ENCODE data around the gene VWA7. TPM values are rescaled to one million over a fixed set of nuclear protein-coding genes. Genes with fewer than 3 reads are reported as not detected.
"Not testable (repeated sequence)": the region's sequence is repeated elsewhere in the genome, so short reads cannot be mapped to it uniquely, and the experiment has no call there.

VWA7 gene
- total and polyA plus RNA-seq, 5 experiments from 2014 or later = 0.34 to 0.52 (median 0.47) TPM; not detected in 2

DNA sequence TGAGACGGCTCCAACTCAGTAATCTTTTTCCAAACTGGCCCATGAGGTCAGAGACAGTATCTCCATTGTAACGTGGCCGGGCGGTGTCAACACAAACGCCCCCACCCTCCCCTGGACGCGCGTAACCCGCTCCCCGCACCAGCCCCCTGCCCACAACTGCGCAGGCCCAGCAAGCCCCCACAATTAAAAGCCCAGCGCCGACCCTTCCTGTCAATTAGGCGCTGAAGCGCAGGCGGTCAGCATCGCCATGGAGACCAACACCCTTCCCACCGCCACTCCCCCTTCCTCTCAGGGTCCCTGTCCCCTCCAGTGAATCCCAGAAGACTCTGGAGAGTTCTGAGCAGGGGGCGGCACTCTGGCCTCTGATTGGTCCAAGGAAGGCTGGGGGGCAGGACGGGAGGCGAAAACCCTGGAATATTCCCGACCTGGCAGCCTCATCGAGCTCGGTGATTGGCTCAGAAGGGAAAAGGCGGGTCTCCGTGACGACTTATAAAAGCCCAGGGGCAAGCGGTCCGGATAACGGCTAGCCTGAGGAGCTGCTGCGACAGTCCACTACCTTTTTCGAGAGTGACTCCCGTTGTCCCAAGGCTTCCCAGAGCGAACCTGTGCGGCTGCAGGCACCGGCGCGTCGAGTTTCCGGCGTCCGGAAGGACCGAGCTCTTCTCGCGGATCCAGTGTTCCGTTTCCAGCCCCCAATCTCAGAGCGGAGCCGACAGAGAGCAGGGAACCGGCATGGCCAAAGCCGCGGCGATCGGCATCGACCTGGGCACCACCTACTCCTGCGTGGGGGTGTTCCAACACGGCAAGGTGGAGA is 38.1 kb upstream of the VWA7 start, which contains the start of the genes HSPA1A and HSPA1L:
HSPA1A (plus strand) TSS at position 519 of the 814 bp plus-strand sequence; CDS start at position 733, 214 bp downstream.
HSPA1L (minus strand) TSS at position 259 of the 814 bp plus-strand sequence. CDS start 3,311 bp downstream, outside the sequence.
- no peaks in the 10 kb centered on the region for H3K9me3 Mint-ChIP-seq
- peak within 1 kb of the TSS; percentile 90 to 95 (median 92) for H3K4me3 Mint-ChIP-seq
- peaks cover 7 to 42% (median 28%) of the 10 kb centered on the region in 4 donors for H3K4me1 Mint-ChIP-seq
- DNase-seq (peak in 6 of 10 donors; percentile 23 to 68 (median 44)), ATAC-seq (peak; percentile 17 to 39)
- peaks cover 0 to 10% (median 8%) of the 10 kb centered on the region in 3 donors for H3K36me3 Mint-ChIP-seq
- POLR2A ChIA-PET = interaction anchor here (0.7 to 2.1 kb wide), 10 partner anchors 9 to 163 kb away, joined by 3 to 15 read pairs (median 5); partner anchors contain the start of genes BAG6, HSPA1B and LSM2
- no peaks in the 10 kb centered on the region for H3K27me3 Mint-ChIP-seq
- H3K27ac Mint-ChIP-seq = peak within 1 kb of the TSS; percentile 79 to 95 (median 90)

DNA sequence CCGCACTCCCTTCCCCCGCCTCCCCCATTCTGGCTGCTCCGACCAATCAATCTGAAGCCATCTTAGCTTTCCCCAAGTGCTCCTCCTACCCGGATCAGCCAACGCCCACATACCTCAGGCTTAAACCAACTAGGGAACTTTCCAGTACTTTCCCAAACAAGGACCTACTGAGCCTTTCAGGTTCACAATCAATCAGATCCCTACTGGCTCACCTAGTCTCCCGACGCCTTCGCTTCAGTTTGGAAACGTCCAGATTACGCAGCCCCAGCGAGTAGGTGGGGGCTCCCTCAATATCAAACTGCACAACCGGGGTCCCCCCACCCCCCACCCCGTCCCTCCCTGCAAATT is 37.5 kb upstream of the VWA7 start:
- H3K4me3 Mint-ChIP-seq = peak overlapping the region; percentile 90 to 95 (median 92)
- no peaks in the 10 kb centered on the region for H3K9me3 Mint-ChIP-seq
- peak overlapping the region; percentile 79 to 95 (median 90) for H3K27ac Mint-ChIP-seq
- peak; percentile 51 to 56 for ATAC-seq
- H3K4me1 Mint-ChIP-seq = peaks cover 5 to 38% (median 27%) of the 10 kb centered on the region in 4 donors
- no peaks in the 10 kb centered on the region for H3K27me3 Mint-ChIP-seq
- POLR2A ChIA-PET = interaction anchor here (0.7 to 2.1 kb wide), 12 partner anchors 8 to 162 kb away, joined by 3 to 15 read pairs (median 5); partner anchors contain the start of genes BAG6, DDAH2, HSPA1B and LSM2
- peaks cover 0 to 14% (median 13%) of the 10 kb centered on the region in 3 donors for H3K36me3 Mint-ChIP-seq
- peak; percentile 24 to 73 (median 52) for DNase-seq

GRCh38 chr6:31813465-31813849 is 36.3 kb upstream of the VWA7 start:
- Mint-ChIP-seq H3K9me3 (no peaks in the 10 kb centered on the region), H3K27me3 (no peaks in the 10 kb centered on the region), H3K36me3 (peaks cover 0 to 19% (median 13%) of the 10 kb centered on the region in 3 donors), H3K27ac (peak overlapping the region in 5 of 10 donors; percentile 3 to 89 (median 47)), H3K4me3 (peak overlapping the region in 7 of 10 donors; percentile 62 to 93 (median 91)), H3K4me1 (peaks cover 5 to 32% (median 25%) of the 10 kb centered on the region in 4 donors)
- DNase-seq = no peak
- no peak for ATAC-seq
- POLR2A ChIA-PET = interaction anchor here (0.8 to 2.1 kb wide), 5 partner anchors 8 to 161 kb away, joined by 3 to 11 read pairs (median 4); partner anchors contain the start of genes BAG6, DDAH2 and HSPA1B

GRCh38 chr6:31811645-31812044 is 34.5 kb upstream of the VWA7 start:
- Mint-ChIP-seq H3K9me3 (no peaks in the 10 kb centered on the region), H3K36me3 (peaks cover 0 to 19% (median 13%) of the 10 kb centered on the region in 3 donors), H3K27ac (no peak overlapping the region), H3K27me3 (no peaks in the 10 kb centered on the region), H3K4me1 (peaks cover 4 to 26% (median 19%) of the 10 kb centered on the region in 4 donors), H3K4me3 (no peak overlapping the region)
- DNase-seq (no peak), ATAC-seq (no peak)
- POLR2A ChIA-PET = no interaction called here

DNA sequence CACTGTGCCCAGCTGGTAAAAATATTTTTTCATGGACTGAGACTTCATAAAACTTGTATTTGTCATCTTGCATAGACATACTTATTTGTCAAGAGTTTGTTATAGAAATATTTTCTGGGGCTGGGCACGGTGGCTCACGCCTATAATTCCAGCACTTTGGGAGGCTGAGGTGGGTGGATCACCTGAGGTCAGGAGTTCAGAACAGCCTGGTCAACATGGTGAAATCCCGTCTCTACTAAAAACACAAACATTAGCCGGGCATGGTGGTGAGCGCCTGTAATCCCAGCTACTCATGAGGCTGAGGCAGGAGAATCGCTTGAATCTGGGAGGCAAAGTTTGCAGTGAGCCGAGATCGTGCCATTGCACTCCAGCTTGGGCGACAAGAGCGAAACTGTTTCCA is 31.5 kb upstream of the VWA7 start:
- not testable (repeated sequence) for H3K4me3 Mint-ChIP-seq, H3K27ac Mint-ChIP-seq, DNase-seq, ATAC-seq, H3K9me3 Mint-ChIP-seq, H3K27me3 Mint-ChIP-seq
- POLR2A ChIA-PET = interaction anchor here (0.6 to 2.3 kb wide), 5 partner anchors 9 to 27 kb away, joined by 3 to 12 read pairs (median 4); no protein-coding TSS in a partner anchor
- H3K4me1 Mint-ChIP-seq = peaks cover 10 to 33% (median 24%) of the 10 kb centered on the region in 4 donors
- peaks cover 0 to 24% (median 13%) of the 10 kb centered on the region in 3 donors for H3K36me3 Mint-ChIP-seq

DNA sequence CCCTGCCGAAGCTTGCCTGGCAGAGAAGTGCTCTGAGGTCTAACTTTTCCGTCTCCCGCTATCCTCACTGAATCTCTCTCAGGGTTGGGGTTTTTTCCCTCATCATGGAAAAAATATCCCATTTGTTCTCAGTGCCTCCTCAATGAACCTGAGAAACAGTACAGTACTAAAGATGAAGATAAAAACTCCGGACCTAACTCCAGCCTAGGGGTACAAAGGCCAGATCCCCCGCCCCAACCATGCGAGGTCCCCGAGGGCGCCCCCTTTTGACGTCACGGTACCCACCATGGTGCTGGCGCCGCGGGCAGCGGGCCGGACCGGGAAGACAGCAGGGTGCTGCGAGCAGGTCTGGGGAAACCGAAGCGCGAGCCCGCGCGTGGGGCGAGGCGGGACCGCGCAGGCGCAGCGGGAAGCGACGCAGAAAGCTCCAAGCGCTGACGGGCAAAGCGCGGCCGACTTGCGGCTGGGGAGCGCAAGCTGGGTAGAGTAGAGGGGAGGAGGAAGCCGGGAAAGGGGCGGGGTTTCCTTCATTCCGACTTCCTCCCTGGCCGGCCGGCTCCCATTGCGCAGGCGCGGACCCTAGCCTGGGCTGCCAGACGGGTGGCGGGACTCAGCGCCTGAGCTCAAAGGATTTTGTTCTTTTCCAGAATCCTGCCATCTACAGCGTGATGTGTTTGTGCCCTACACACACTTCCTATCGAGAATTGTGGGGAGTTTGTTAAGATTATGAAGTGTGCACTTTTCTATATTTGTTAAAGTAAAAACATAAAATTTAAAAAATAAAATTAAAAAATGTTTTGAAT is 29.5 kb upstream of the VWA7 start, which contains the start of gene LSM2:
LSM2 (minus strand) TSS at position 497 of the 803 bp plus-strand sequence; CDS start at position 288, 209 bp downstream.
- Mint-ChIP-seq H3K9me3 (no peaks in the 10 kb centered on the region), H3K27me3 (no peaks in the 10 kb centered on the region), H3K4me1 (peaks cover 10 to 35% (median 20%) of the 10 kb centered on the region in 4 donors), H3K27ac (peak within 1 kb of the TSS; percentile 91 to 98 (median 94)), H3K4me3 (peak within 1 kb of the TSS; percentile 84 to 97 (median 91)), H3K36me3 (peaks cover 0 to 36% (median 13%) of the 10 kb centered on the region in 3 donors)
- POLR2A ChIA-PET = interaction anchor here (0.6 to 4.2 kb wide), 26 partner anchors 7 to 290 kb away, joined by 3 to 63 read pairs (median 5); partner anchors contain the start of genes ABHD16A, BAG6, C6orf47 and CLIC1
- peak; percentile 97 to 98 for ATAC-seq
- peak; percentile 95 to 98 (median 96) for DNase-seq

DNA sequence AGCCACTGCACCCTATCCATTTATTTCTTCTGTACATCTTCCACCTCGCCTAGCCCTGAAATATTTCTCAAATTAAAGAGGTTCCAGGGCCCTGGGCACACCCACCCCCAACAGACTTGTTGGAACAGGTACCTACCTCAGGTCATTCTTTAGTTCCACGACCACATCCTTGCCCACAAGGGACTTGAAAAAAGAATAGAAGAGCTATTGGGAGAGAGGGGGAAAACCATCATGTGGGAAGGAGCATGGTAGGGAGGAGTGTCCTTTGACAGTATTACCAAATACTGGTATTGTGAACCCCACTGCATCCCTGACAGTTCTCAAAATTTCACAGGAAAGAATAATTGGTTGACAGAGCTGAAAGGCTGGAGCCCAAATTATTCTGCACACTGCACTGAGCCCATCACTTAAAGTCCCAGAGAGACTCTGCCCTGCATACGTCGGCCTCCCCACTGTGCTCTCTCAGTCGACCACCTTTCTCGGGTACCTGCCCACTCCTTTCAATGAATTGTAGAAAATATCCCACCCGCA is 28.9 kb upstream of the VWA7 start:
- H3K36me3 Mint-ChIP-seq = peaks cover 0 to 37% (median 8%) of the 10 kb centered on the region in 3 donors
- peak overlapping the region; percentile 84 to 97 (median 91) for H3K4me3 Mint-ChIP-seq
- DNase-seq (no peak), ATAC-seq (peak; percentile 32 to 41)
- no peaks in the 10 kb centered on the region for H3K27me3 Mint-ChIP-seq
- H3K4me1 Mint-ChIP-seq = peaks cover 10 to 35% (median 20%) of the 10 kb centered on the region in 4 donors
- POLR2A ChIA-PET = interaction anchor here (0.6 to 4.2 kb wide), 16 partner anchors 8 to 283 kb away, joined by 3 to 63 read pairs (median 6); partner anchors contain the start of genes ABHD16A, BAG6, CLIC1 and HSPA1A
- peak overlapping the region; percentile 91 to 98 (median 94) for H3K27ac Mint-ChIP-seq
- H3K9me3 Mint-ChIP-seq = no peaks in the 10 kb centered on the region

DNA sequence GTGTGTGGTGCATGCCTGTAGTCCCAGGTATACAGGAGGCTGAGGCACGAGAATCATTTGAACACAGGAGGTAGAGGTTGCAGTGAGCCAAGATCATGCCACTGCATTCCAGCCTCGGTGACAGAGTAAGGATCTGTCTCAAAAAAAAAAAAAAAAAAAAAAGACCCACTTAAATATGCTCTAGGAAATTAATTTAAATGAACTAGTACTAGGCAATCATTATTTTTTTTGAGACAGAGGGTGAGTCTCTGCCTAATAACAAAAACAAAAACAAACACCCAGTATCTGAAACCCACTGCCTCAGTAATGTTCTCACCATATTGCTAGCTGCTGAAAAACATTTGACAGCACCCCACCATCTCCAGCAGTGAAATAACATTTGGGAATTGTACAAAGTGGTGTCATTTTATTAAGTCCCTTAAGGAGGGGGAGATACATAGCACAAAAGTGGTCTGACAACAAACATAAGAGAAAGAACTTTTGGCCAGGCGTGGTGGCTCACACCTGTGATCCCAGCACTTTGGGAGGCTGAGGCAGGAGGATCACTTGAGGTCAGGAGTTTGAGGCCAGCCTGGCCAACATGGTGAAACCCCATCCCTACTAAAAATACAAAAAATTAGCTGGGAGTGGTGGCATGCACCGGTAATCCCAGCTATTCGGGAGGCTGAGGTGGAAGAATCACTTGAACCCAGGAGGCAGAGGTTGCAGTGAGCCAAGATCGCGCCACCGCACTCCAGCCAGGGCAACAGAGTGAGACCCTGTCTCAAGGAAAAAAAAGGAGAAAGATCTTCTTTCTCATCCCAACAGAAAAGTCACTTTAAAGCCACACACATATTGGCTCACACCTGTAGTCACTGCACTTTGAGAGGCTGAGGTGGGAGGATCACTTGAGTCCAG is 24.2 kb upstream of the VWA7 start:
- not testable (repeated sequence) for DNase-seq, ATAC-seq, H3K9me3 Mint-ChIP-seq, H3K4me3 Mint-ChIP-seq, H3K27me3 Mint-ChIP-seq
- Mint-ChIP-seq H3K4me1 (peaks cover 14 to 47% (median 32%) of the 10 kb centered on the region in 4 donors), H3K36me3 (peaks cover 0 to 23% (median 0%) of the 10 kb centered on the region in 3 donors), H3K27ac (peak overlapping the region in 1 of 10 donors; percentile 29)
- POLR2A ChIA-PET = interaction anchor here (0.7 kb wide), 2 partner anchors 167 to 1035 kb away, joined by 6 to 7 read pairs; no protein-coding TSS in a partner anchor

DNA sequence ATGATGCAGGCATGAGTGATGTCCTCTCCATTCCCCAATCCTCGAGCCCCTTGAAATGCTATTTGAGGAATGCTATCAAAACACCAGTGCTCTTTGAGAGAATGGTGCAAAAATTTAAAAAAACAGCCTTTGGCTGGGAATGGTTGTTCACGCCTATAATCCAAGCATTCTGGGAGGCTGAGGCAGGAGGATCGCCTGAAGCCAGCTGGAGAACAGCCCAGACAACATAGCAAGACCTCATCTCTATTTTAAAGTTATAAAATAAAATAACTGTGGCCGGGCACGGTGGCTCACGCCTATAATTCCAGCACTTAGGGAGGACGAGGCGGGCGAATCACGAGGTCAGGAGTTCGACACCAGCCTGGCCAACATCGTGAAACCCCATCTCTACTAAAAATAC is 22.7 kb upstream of the VWA7 start:
- Mint-ChIP-seq H3K27me3 (no peaks in the 10 kb centered on the region), H3K36me3 (peaks cover 0 to 19% (median 0%) of the 10 kb centered on the region in 3 donors), H3K9me3 (no peaks in the 10 kb centered on the region), H3K4me3 (no peak overlapping the region), H3K4me1 (peaks cover 12 to 38% (median 29%) of the 10 kb centered on the region in 4 donors), H3K27ac (no peak overlapping the region)
- POLR2A ChIA-PET = interaction anchor here (0.6 kb wide), 1 partner anchor 9 kb away, joined by 4 read pairs; no protein-coding TSS in a partner anchor
- ATAC-seq (no peak), DNase-seq (no peak)

DNA sequence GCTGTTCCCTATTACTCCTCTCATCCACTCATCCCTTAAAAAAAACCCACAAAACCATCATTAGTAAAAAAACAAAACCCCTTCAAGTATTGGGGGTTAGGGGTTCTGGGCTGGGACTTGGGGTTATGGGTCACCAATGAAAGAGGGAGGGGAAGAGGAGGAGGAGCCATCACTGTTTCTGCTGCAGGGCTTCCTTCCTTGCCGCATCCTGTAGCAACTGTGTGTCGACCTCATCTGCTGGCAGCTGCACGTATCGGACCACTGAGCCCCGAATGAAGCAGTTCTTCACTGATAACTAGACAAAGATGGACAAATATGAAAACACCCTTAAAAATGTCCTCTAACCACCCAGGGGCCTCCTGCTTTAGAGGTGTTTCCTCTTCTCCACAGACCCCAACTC is 20.5 kb upstream of the VWA7 start:
- no peaks in the 10 kb centered on the region for H3K9me3 Mint-ChIP-seq
- H3K36me3 Mint-ChIP-seq = peaks cover 0 to 15% (median 0%) of the 10 kb centered on the region in 3 donors
- H3K4me3 Mint-ChIP-seq = peak overlapping the region; percentile 51 to 81 (median 76)
- H3K27ac Mint-ChIP-seq = peak overlapping the region in 9 of 10 donors; percentile 89 to 96 (median 94)
- DNase-seq (peak in 5 of 10 donors; percentile 27 to 72 (median 41)), ATAC-seq (peak; percentile 18 to 40)
- peaks cover 17 to 42% (median 39%) of the 10 kb centered on the region in 4 donors for H3K4me1 Mint-ChIP-seq
- POLR2A ChIA-PET = interaction anchor here (0.7 to 4.3 kb wide), 4 partner anchors 8 to 97 kb away, joined by 4 to 63 read pairs (median 8); partner anchors contain the start of gene LSM2
- no peaks in the 10 kb centered on the region for H3K27me3 Mint-ChIP-seq
